B cell (primary cell): ENCODE results near the gene EFHB. TPM values are rescaled to one million over a fixed set of nuclear protein-coding genes. Genes with fewer than 3 reads are reported as not detected.
"Not testable (repeated sequence)": the region's sequence is repeated elsewhere in the genome, so short reads cannot be mapped to it uniquely, and the experiment has no call there.

Experiments used
- ATAC-seq: fragments of 200-7000 bp; cut with Tn5 transposase; one replicate; pipeline ENCODE4 v1.10.0; 2021; ENCODE audit warnings: low read depth, mild to moderate bottlenecking, moderate number of reproducible peaks, moderate library complexity
- CTCF ChIA-PET: fragments of 350-600 bp; sonication (Branson Sonifier 250); formaldehyde crosslinking; loops from one replicate; lab custom pipeline; 2021; ENCODE audit warnings: antibody characterized with exemption, inconsistent platforms; lab: Charles Lee
- POLR2A ChIA-PET: fragments of 350-600 bp; sonication (Branson Sonifier 250); formaldehyde crosslinking; loops from one replicate; lab custom pipeline; 2021; ENCODE audit warnings: antibody characterized with exemption; lab: Charles Lee
- DNase-seq: peaks from one replicate; pipeline ENCODE4 v3.0.0; 2013
- H2AFZ ChIP-seq: 2 replicates; pipeline ENCODE4 v1.6.1; 2012; ENCODE audit warnings: mild to moderate bottlenecking, low read depth, low read length; ENCODE audit not compliant: insufficient read depth, poor library complexity, severe bottlenecking
- H3K27ac ChIP-seq, 2 donors: 1 replicate in 1 of 2; 2 replicates in 1 of 2; pipeline ENCODE4 v1.5.1; 2012 to 2013; ENCODE audit warnings: low read length in 2 of 2, mild to moderate bottlenecking in 2 of 2, moderate library complexity in 1 of 2
- H3K27me3 ChIP-seq, 4 experiments: fragments of 200-600 bp in 1 of 4; sonication (generic) in 1 of 4; replicated peaks in 1 of 4; 1 replicate in 2 of 4; 2 replicates in 2 of 4; pipeline versions ENCODE4 v1.6.1 to v1.7.0; 2013 to 2016; ENCODE audit warnings: low read length in 3 of 4, mild to moderate bottlenecking in 2 of 4, mixed read lengths in 1 of 4, moderate library complexity in 1 of 4; ENCODE audit not compliant: insufficient read depth in 4 of 4, control insufficient read depth in 3 of 4; ENCODE audit errors: control extremely low read depth in 1 of 4
- H3K36me3 ChIP-seq, 2 experiments: replicated peaks in 1 of 2; 1 replicate in 1 of 2; 2 replicates in 1 of 2; pipeline versions ENCODE4 v1.6.1 to v1.7.1; 2013; ENCODE audit warnings: low read length in 1 of 2; ENCODE audit not compliant: insufficient read depth in 2 of 2, control insufficient read depth in 1 of 2; ENCODE audit errors: control extremely low read depth in 1 of 2, extremely low read depth in 1 of 2
- H3K4me1 ChIP-seq, 2 donors: fragments of 200-600 bp in 1 of 2; sonication (generic) in 1 of 2; 1 replicate in 1 of 2; 2 replicates in 1 of 2; pipeline versions ENCODE4 v1.5.1 to v1.6.1; 2013 to 2017; ENCODE audit warnings: low read length in 2 of 2; ENCODE audit not compliant: control insufficient read depth in 2 of 2, insufficient read depth in 2 of 2
- H3K4me2 ChIP-seq: replicated peaks from 2 replicates; pipeline ENCODE3; 2012; ENCODE audit warnings: mild to moderate bottlenecking, low read depth, low read length; ENCODE audit not compliant: poor library complexity, severe bottlenecking
- H3K4me3 ChIP-seq, 5 experiments: fragments of 200-600 bp in 1 of 5; sonication (generic) in 1 of 5; 1 replicate in 3 of 5; 2 replicates in 2 of 5; pipeline versions ENCODE4 v1.5.1 to v1.7.0; 2011 to 2016; ENCODE audit warnings: low read length in 4 of 5, mild to moderate bottlenecking in 4 of 5, low read depth in 2 of 5, control low read depth in 1 of 5, moderate library complexity in 1 of 5; ENCODE audit not compliant: insufficient read depth in 1 of 5; ENCODE audit errors: control extremely low read depth in 1 of 5, extremely low read depth in 1 of 5
- H3K79me2 ChIP-seq: fragments of 200-600 bp; sonication (generic); one replicate; pipeline ENCODE4 v1.6.0; 2016; ENCODE audit warnings: low read length; ENCODE audit not compliant: control insufficient read depth, insufficient read depth
- H3K9ac ChIP-seq: fragments of 200-600 bp; sonication (generic); 2 replicates; pipeline ENCODE4 v1.6.1; 2017; ENCODE audit warnings: mild to moderate bottlenecking, low read length, moderate library complexity
- H3K9me3 ChIP-seq, 3 donors: one replicate each; pipeline versions ENCODE4 v1.6.1 to v1.7.1; 2013; ENCODE audit warnings: low read length in 2 of 3; ENCODE audit not compliant: control insufficient read depth in 2 of 3, insufficient read depth in 1 of 3; ENCODE audit errors: control extremely low read depth in 1 of 3
- H4K20me1 ChIP-seq: 2 replicates; pipeline ENCODE4 v1.6.0; 2012; ENCODE audit warnings: mild to moderate bottlenecking, low read length; ENCODE audit not compliant: insufficient read depth, control insufficient read depth, poor library complexity, severe bottlenecking
- H3K27ac Mint-ChIP-seq: one replicate; pipeline ENCODE4 v1.8.0; 2021; ENCODE audit warnings: mixed read lengths
- H3K27me3 Mint-ChIP-seq: one replicate; pipeline ENCODE4 v1.8.0; 2021; ENCODE audit warnings: mixed read lengths
- H3K4me1 Mint-ChIP-seq: one replicate; pipeline ENCODE4 v1.8.0; 2021; ENCODE audit warnings: mixed read lengths
- H3K4me3 Mint-ChIP-seq: one replicate; pipeline ENCODE4 v1.8.0; 2021; ENCODE audit warnings: mixed read lengths
- H3K9me3 Mint-ChIP-seq: one replicate; pipeline ENCODE4 v1.8.0; 2022; ENCODE audit warnings: mixed read lengths; ENCODE audit not compliant: insufficient read depth
- CTCF ChIP-seq: fragments of 200-600 bp; IDR thresholded peaks from one replicate; pipeline ENCODE4 v1.8.0; 2022; ENCODE audit warnings: antibody characterized with exemption, mild to moderate bottlenecking
- EZH2 ChIP-seq: IDR thresholded peaks from 2 replicates; pipeline ENCODE4 v1.6.1; 2012; ENCODE audit warnings: borderline replicate concordance, low read depth, mild to moderate bottlenecking, moderate library complexity, low read length; ENCODE audit not compliant: insufficient read depth, poor library complexity, severe bottlenecking
- WGBS: methylation state at CpG from one replicate; pipeline ENCODE4 v1.1.5; 2013; ENCODE audit warnings: missing lambda C conversion rate; ENCODE audit not compliant: insufficient coverage; 5-methylcytosine and 5-hydroxymethylcytosine counted together
- intact Hi-C: fragments of 100-400 bp; cut with micrococcal nuclease; formaldehyde crosslinking; loops from one replicate; pipeline ENCODE4 v1.10.0; 2022
- polyA plus RNA-seq: library from polyadenylated mRNA; depleted of rRNA; stranded (reverse); fragments of >200 nt; gene quantifications from 2 replicates; pipeline ENCODE4 v1.2.3, GENCODE V29; 2012
- total RNA-seq, 2 donors: library from RNA; stranded (reverse); fragments of 120-200 nt in 1 of 2; gene quantifications; 1 replicate in 1 of 2; 2 replicates in 1 of 2; pipeline versions ENCODE4 v1.2.3 to v1.2.4, GENCODE V29; 2013 to 2022

EFHB gene
- total and polyA plus RNA-seq, 2 donors (not counting 1 experiment from before 2014, with no cell fraction given), result 0.74 to 1.3 TPM

GRCh38 chr3:19901337-19901736 is 32.7 kb downstream of the EFHB start:
- Histone ChIP-seq H3K4me3 (no peak overlapping the region), H3K27ac (no peak overlapping the region), H3K79me2 (no peaks in the 10 kb centered on the region), H2AFZ (no peak overlapping the region), H4K20me1 (no peaks in the 10 kb centered on the region), H3K9ac (no peak overlapping the region), H3K27me3 (no peaks in the 10 kb centered on the region), H3K9me3 (peaks cover 0 to 4% (median 1%) of the 10 kb centered on the region in 3 donors), H3K4me1 (no peaks in the 10 kb centered on the region), H3K36me3 (no peaks in the 10 kb centered on the region), H3K4me2 (no peak overlapping the region)
- ATAC-seq, result no peak
- no peak overlapping the region for H3K4me3 Mint-ChIP-seq
- DNase-seq, result no peak
- 95% methylated on average over 3 of the region's 5 CpGs for WGBS
- TF ChIP-seq EZH2, result no peak
- no peak for TF ChIP-seq CTCF
- no peak overlapping the region for H3K27ac Mint-ChIP-seq
- peaks cover 2% of the 10 kb centered on the region for H3K27me3 Mint-ChIP-seq
- ChIA-PET CTCF (no interaction called here), POLR2A (no interaction called here)
- no peaks in the 10 kb centered on the region for H3K4me1 Mint-ChIP-seq
- no peaks in the 10 kb centered on the region for H3K9me3 Mint-ChIP-seq
- intact Hi-C loops, result no loop called here

- CTCF ChIA-PET, H3K27ac Mint-ChIP-seq, DNase-seq, POLR2A ChIA-PET, H3K4me2 ChIP-seq, H3K4me3 Mint-ChIP-seq, H3K79me2 ChIP-seq, ATAC-seq, H3K27me3 ChIP-seq, H3K27ac ChIP-seq, H3K27me3 Mint-ChIP-seq, H2AFZ ChIP-seq, H3K9me3 Mint-ChIP-seq, H4K20me1 ChIP-seq, intact Hi-C loops, H3K4me1 Mint-ChIP-seq, H3K4me3 ChIP-seq, H3K4me1 ChIP-seq, H3K36me3 ChIP-seq, H3K9ac ChIP-seq, H3K9me3 ChIP-seq: not testable (repeated sequence)
- WGBS, result 92% methylated on average over 4 of the region's 7 CpGs
Measured at GRCh38 chr3:19899833-19900232, 34.2 kb downstream of the EFHB start.
